ENCODE measurements around the gene MEGF10.

MEGF10 gene

GRCh38 chr5:127375544-127376091, 85.0 kb downstream of the MEGF10 start:
- no peak for DNase-seq

- DNase-seq, result no peak
Measured at GRCh38 chr5:127377651-127378050, 87.1 kb downstream of the MEGF10 start.

- DNase-seq, result no peak
Measured at GRCh38 chr5:127385936-127386335, 95.3 kb downstream of the MEGF10 start.

GRCh38 chr5:127386557-127386956, 96.0 kb downstream of the MEGF10 start:
- no peak for DNase-seq

- no peak for DNase-seq
Measured at GRCh38 chr5:127389601-127390000, 99.0 kb downstream of the MEGF10 start.

- DNase-seq, result no peak
Measured at GRCh38 chr5:127392762-127393161, 102.2 kb downstream of the MEGF10 start.

GRCh38 chr5:127396490-127397155, 106.0 kb downstream of the MEGF10 start:
- no peak for DNase-seq

- no peak for DNase-seq
Measured at GRCh38 chr5:127398508-127398907, 107.9 kb downstream of the MEGF10 start.

- DNase-seq, result no peak
Measured at GRCh38 chr5:127399068-127399467, 108.5 kb downstream of the MEGF10 start.

- no peak for DNase-seq
Measured at GRCh38 chr5:127400539-127400938, 109.9 kb downstream of the MEGF10 start.

- no peak for DNase-seq
Measured at GRCh38 chr5:127400946-127401670, 110.5 kb downstream of the MEGF10 start.

- no peak for DNase-seq
Measured at GRCh38 chr5:127402361-127402760, 111.8 kb downstream of the MEGF10 start.

- DNase-seq, result no peak
Measured at GRCh38 chr5:127404190-127404589, 113.6 kb downstream of the MEGF10 start.

GRCh38 chr5:127406326-127407121, 115.9 kb downstream of the MEGF10 start:
- DNase-seq, result no peak

GRCh38 chr5:127409246-127409917, 118.8 kb downstream of the MEGF10 start:
- no peak for DNase-seq

GRCh38 chr5:127409921-127410675, 119.5 kb downstream of the MEGF10 start:
- DNase-seq, result no peak

- DNase-seq, result peak; percentile 9
Measured at GRCh38 chr5:127410959-127411358, 120.4 kb downstream of the MEGF10 start.

GRCh38 chr5:127411381-127411780, 120.8 kb downstream of the MEGF10 start:
- DNase-seq, result no peak

- no peak for DNase-seq
Measured at GRCh38 chr5:127412698-127413097, 122.1 kb downstream of the MEGF10 start.

GRCh38 chr5:127415034-127415433, 124.4 kb downstream of the MEGF10 start:
- no peak for DNase-seq

- DNase-seq, result no peak
Measured at GRCh38 chr5:127416906-127417305, 126.3 kb downstream of the MEGF10 start.

- no peak for DNase-seq
Measured at GRCh38 chr5:127417528-127417927, 126.9 kb downstream of the MEGF10 start.
